ENCODE results near the gene HSP90AB1.

The HSP90AB1 gene

GRCh38 chr6:44221961-44222335 lies 25.0 kb upstream of the HSP90AB1 start:
- no peaks in the 10 kb centered on the region for H3K9me3 ChIP-seq
- H3K27me3 ChIP-seq = no peaks in the 10 kb centered on the region
- H3K4me1 ChIP-seq = peaks cover 79% of the 10 kb centered on the region
- no peak overlapping the region for H3K9ac ChIP-seq
- no peak overlapping the region for H3K27ac ChIP-seq
- no peak overlapping the region for H3K4me3 ChIP-seq
- TF ChIP-seq Cebpa-rat (IDR thresholded peaks at IDR 0.05) = no peak
- H3K4me2 ChIP-seq = peak overlapping the region; percentile 54
- H3K36me3 ChIP-seq = no peaks in the 10 kb centered on the region
- peaks cover 27% of the 10 kb centered on the region for H4K20me1 ChIP-seq

DNA sequence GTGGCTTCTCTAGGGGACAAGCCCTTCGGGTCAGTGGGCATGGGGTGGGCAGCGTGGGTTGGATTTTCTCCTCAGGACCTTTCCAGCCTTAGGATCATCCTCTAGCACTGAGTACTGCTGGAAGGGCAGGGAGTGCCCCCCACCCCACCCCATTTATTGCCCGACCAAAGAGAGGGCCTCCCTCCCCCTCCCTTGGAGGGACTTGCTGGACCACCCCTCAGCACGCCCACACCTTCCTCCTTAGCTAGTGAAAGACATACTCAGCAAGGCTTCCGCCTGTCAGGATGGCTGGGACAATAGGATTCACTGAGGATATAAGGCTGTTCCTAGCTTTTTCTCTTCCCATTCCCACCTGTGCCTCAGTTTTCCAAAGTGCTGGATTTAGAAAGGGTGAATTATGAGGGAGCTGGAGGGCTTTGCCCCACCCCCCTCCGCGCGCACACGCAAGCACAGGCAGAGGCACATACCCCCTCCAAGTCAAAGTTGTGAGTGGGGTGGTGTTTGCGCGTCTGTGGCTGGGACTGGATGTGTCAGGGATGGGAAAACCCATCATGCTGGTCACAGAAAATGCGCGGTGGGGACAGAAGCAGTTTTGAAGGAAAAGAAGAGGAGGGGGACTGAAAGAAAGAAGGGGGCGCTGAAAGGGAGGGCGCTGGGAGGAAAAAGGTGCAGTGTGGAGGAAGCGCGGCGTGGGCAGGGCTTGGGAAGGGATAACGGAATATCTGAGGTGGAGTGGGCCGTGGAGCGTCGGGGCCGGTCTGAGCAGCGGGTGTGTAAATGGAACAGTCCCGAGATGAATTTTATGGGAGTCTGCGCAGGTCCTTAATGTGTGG lies 24.2 kb upstream of the HSP90AB1 start:
- Histone ChIP-seq H3K27me3 (no peaks in the 10 kb centered on the region), H3K9me3 (no peaks in the 10 kb centered on the region), H3K36me3 (0 out of 2 replicates have a peak, but pooled peaks cover 6% of the 10 kb centered on the region), H3K27ac (no peak overlapping the region), H3K4me3 (peak overlapping the region; percentile 73), H3K4me2 (peak overlapping the region; percentile 96), H4K20me1 (peaks cover 34% of the 10 kb centered on the region), H3K4me1 (peaks cover 81% of the 10 kb centered on the region), H3K9ac (peak overlapping the region; percentile 51; the same call in 1 of the 2 replicates)
- no peak for TF ChIP-seq Cebpa-rat (IDR thresholded peaks at IDR 0.05)

- H3K4me3 ChIP-seq = peak within 1 kb of the TSS; percentile 73
- H3K4me1 ChIP-seq = peaks cover 75% of the 10 kb centered on the region
- H3K4me2 ChIP-seq = peak within 1 kb of the TSS; percentile 96
- H3K9ac ChIP-seq = peak within 1 kb of the TSS; percentile 78
- no peak for TF ChIP-seq Cebpa-rat (IDR thresholded peaks at IDR 0.05)
- no peaks in the 10 kb centered on the region for H3K27me3 ChIP-seq
- H3K27ac ChIP-seq = peak within 1 kb of the TSS; percentile 33
- peaks cover 13% of the 10 kb centered on the region for H3K36me3 ChIP-seq
- H3K9me3 ChIP-seq = no peaks in the 10 kb centered on the region
- H4K20me1 ChIP-seq = peaks cover 42% of the 10 kb centered on the region
Observed at GRCh38 chr6:44223319-44224028, 23.4 kb upstream of the HSP90AB1 start, which contains the start of gene SLC29A1. SLC29A1 (plus strand) TSS chr6:44223595; CDS start chr6:44227314, 3,719 bp downstream.

DNA sequence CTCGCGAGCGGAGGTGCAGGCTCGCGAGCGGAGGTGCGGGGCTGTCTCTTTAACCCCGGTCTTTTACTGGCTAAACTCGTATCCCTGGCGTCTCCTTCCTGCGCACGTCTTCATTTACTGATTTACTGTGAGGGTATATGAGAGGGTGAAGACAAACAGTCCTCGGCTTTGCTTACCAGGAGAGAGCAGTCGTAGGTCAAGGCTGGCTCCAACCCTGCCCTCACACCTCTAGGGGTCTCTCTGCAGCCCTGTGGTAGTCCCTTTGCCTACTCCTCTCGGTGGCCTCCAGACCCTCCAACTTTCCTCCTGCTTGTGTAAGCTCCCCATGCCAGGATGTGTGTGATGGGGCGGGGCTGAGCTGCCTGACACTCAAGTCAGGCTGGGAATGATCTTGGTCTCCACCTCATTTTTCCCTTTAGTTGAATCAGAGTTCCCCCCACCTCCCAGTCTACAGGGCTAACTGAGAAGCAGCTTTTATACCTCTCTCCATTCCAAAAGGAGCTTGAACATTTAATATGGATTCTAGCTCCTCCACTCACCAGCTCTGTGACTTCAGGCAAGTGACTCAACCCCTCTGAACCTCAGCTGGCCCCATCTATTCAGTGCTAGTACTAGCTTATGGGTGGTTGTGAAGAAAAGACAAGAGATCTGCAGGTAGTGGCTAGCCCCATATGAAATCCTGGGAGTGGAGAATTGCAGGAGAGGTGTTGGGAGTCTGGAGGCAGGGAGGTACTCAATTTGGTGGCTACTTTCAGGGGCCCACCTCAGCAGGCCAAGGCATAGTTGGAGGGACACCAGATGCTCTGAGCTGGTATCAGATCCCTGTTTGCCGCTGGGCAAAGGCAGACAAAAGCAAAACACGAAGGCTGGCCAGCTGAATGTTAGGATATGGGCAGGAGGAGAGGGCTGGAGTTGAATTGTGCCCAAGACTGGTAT lies 22.6 kb upstream of the HSP90AB1 start:
- H3K27me3 ChIP-seq = no peaks in the 10 kb centered on the region

GRCh38 chr6:44224965-44225305 lies 22.0 kb upstream of the HSP90AB1 start:
- no peaks in the 10 kb centered on the region for H3K27me3 ChIP-seq
- peak overlapping the region; percentile 73 for H3K4me3 ChIP-seq
- H3K27ac ChIP-seq = peak overlapping the region; percentile 33; the same call in 1 of the 2 replicates
- peak overlapping the region; percentile 78; the same call in 1 of the 2 replicates for H3K9ac ChIP-seq
- H3K9me3 ChIP-seq = no peaks in the 10 kb centered on the region
- TF ChIP-seq Cebpa-rat (IDR thresholded peaks at IDR 0.05) = no peak
- H3K36me3 ChIP-seq = peaks cover 28% of the 10 kb centered on the region
- H3K4me1 ChIP-seq = peaks cover 62% of the 10 kb centered on the region
- peak overlapping the region; percentile 81 for H3K4me2 ChIP-seq
- peaks cover 45% of the 10 kb centered on the region for H4K20me1 ChIP-seq

More for the DNA sequence above, 22.6 kb upstream of the HSP90AB1 start:
- peaks cover 67% of the 10 kb centered on the region for H3K4me1 ChIP-seq
- peak overlapping the region; percentile 81 for H3K4me2 ChIP-seq
- no peaks in the 10 kb centered on the region for H3K9me3 ChIP-seq
- H4K20me1 ChIP-seq = peaks cover 45% of the 10 kb centered on the region
- H3K4me3 ChIP-seq = peak overlapping the region; percentile 73
- peak overlapping the region; percentile 78 for H3K9ac ChIP-seq
- no peak for TF ChIP-seq Cebpa-rat (IDR thresholded peaks at IDR 0.05)
- peak overlapping the region; percentile 33 for H3K27ac ChIP-seq
- H3K36me3 ChIP-seq = peaks cover 21% of the 10 kb centered on the region

- Histone ChIP-seq H3K27me3 (no peaks in the 10 kb centered on the region), H3K4me3 (0 out of 2 replicates have a peak overlapping the region, but pooled peaks have one; percentile 8), H4K20me1 (peaks cover 45% of the 10 kb centered on the region), H3K4me1 (peaks cover 58% of the 10 kb centered on the region), H3K27ac (peak overlapping the region; percentile 59), H3K9me3 (no peaks in the 10 kb centered on the region), H3K36me3 (peaks cover 36% of the 10 kb centered on the region), H3K9ac (peak overlapping the region; percentile 33; the same call in 1 of the 2 replicates), H3K4me2 (peak overlapping the region; percentile 81)
- TF ChIP-seq Cebpa-rat (IDR thresholded peaks at IDR 0.05) = no peak
Observed at GRCh38 chr6:44225579-44226325, 21.1 kb upstream of the HSP90AB1 start.

DNA sequence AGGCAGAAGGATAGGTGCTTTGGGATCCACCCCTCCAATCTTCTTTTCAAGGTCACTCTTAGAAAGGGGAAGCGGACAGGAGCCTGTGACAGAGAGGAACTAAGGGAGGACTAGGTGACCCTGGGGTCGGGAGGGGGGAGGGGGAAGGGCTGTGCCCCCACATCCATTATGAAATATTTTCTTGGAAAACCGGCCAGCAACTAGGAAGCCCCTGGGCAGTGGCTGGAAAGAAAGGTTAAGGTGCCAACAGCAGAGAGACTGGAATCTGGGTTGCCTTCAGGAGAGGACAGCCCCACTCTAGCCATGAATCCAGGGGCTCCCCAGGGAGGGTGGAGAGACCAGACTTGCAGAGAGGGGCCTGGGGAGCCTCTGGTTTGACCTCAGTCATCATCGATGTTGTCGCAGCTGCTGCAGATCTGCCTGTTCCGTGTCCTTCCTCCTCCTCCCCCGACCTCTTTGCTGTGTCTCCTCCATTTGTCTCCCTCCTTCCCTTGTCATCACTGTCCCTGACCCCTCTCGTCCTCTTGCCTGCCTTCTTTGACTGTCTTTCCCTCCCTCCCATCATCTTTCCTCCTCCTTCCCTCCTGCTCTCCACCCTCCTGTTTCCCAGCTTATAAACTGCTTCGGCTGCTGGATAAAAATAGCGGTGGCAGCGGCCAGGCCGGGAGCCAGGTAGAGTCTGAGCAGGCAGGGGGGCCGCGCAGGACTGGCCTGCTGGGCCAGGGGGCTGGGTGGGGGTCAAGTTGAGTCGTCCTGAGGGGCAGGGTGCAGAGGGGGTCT lies 20.3 kb upstream of the HSP90AB1 start:
- H3K4me1 ChIP-seq = peaks cover 51% of the 10 kb centered on the region
- H3K36me3 ChIP-seq = peaks cover 44% of the 10 kb centered on the region
- no peaks in the 10 kb centered on the region for H3K9me3 ChIP-seq
- TF ChIP-seq Cebpa-rat (IDR thresholded peaks at IDR 0.05) = no peak
- peaks cover 45% of the 10 kb centered on the region for H4K20me1 ChIP-seq
- H3K27me3 ChIP-seq = no peaks in the 10 kb centered on the region
- H3K4me2 ChIP-seq = peak overlapping the region; percentile 81
- peak overlapping the region; percentile 59; the same call in 1 of the 2 replicates for H3K27ac ChIP-seq
- no peak overlapping the region for H3K4me3 ChIP-seq
- H3K9ac ChIP-seq = peak overlapping the region; percentile 33

DNA sequence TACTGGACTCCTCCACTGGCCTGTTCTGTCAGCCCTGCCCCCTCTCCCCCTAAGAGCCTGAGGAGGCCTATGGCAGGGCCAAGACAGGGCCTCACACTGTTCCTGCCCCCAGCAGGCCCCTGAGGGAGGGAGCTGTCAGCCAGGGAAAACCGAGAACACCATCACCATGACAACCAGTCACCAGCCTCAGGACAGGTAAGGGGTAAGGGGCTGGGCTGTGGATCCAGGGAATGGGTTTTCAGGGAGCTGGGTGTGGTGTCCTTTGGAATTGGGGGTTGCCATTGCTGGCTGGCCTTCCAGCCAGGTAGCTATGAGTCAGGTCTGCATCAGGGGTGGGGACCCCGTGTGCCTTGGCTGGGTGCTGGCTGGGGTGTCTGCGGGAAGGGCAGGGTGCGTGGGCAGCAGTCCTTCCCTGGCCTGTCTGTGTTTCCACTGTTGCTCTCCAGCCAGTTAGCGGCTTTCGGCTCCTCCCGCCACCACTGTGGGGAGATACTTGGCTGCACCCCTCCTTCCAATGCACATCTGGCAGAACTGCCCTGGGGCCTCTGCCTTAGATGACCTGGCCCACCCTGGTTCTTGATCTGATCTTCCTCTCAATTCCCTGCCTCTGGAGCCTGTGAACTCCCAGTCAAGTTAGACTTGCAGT lies 19.6 kb upstream of the HSP90AB1 start:
- H4K20me1 ChIP-seq = peaks cover 45% of the 10 kb centered on the region
- peak overlapping the region; percentile 81 for H3K4me2 ChIP-seq
- H3K27ac ChIP-seq = peak overlapping the region; percentile 59; the same call in 1 of the 2 replicates
- H3K9ac ChIP-seq = peak overlapping the region; percentile 33
- no peaks in the 10 kb centered on the region for H3K9me3 ChIP-seq
- no peaks in the 10 kb centered on the region for H3K27me3 ChIP-seq
- peaks cover 51% of the 10 kb centered on the region for H3K36me3 ChIP-seq
- H3K4me1 ChIP-seq = peaks cover 46% of the 10 kb centered on the region
- TF ChIP-seq Cebpa-rat (IDR thresholded peaks at IDR 0.05) = no peak
- H3K4me3 ChIP-seq = no peak overlapping the region
